SK-N-SH (cell line): ENCODE results near the gene FYCO1. TPM values are rescaled to one million over a fixed set of nuclear protein-coding genes. Genes with fewer than 3 reads are reported as not detected.

Experiments
- CTCF ChIA-PET: fragments of 300-600, 350-600 bp; formaldehyde crosslinking; extraction: SDS; loops from one replicate; lab custom pipeline; 2021; lab: Yijun Ruan, JAX
- POLR2A ChIA-PET: fragments of 350-600 bp; sonication (Branson Sonifier 250); formaldehyde crosslinking; extraction: SDS; loops from one replicate; lab custom pipeline; 2020; ENCODE audit warnings: antibody characterized with exemption, inconsistent platforms; lab: Yijun Ruan, JAX
- DNase-seq: peaks from one replicate; pipeline ENCODE4 v3.0.0; 2012
- H2AFZ ChIP-seq: fragments of 200-600 bp; sonication (generic); 2 replicates; pipeline ENCODE4 v1.8.1; 2016; ENCODE audit warnings: antibody characterized with exemption, mild to moderate bottlenecking, low read depth
- H3F3A ChIP-seq: fragments of 200-600 bp; sonication (generic); replicated peaks from 2 replicates; pipeline ENCODE3; 2016; ENCODE audit warnings: antibody characterized with exemption, mild to moderate bottlenecking; ENCODE audit not compliant: insufficient read depth
- H3K27ac ChIP-seq, 2 experiments: fragments of 200-500 bp in 1 of 2; fragments of 200-600 bp in 1 of 2; sonication (Bioruptor generic) in 1 of 2; sonication (generic), shearing (Covaris generic) in 1 of 2; 2 replicates each; pipeline versions ENCODE4 v1.5.1 to v1.6.1; 2014 to 2016; ENCODE audit warnings: low read depth in 2 of 2, inconsistent platforms in 1 of 2, low read length in 1 of 2, mild to moderate bottlenecking in 1 of 2, mixed read lengths in 1 of 2
- H3K27me3 ChIP-seq: fragments of 200-600 bp; sonication (generic), shearing (Covaris generic); 2 replicates; pipeline ENCODE4 v1.6.1; 2016; ENCODE audit warnings: mixed run types; ENCODE audit not compliant: insufficient read depth
- H3K36me3 ChIP-seq, 2 experiments: fragments of 200-500 bp in 1 of 2; fragments of 200-600 bp in 1 of 2; sonication (Bioruptor generic) in 1 of 2; sonication (generic) in 1 of 2; replicated peaks in 1 of 2; 2 replicates each; pipeline versions ENCODE3 to v1.5.1; 2014 to 2016; ENCODE audit warnings: low read length in 1 of 2, mild to moderate bottlenecking in 1 of 2; ENCODE audit not compliant: insufficient read depth in 2 of 2, control insufficient read depth in 1 of 2
- H3K4me1 ChIP-seq, 2 experiments: fragments of 200-500 bp in 1 of 2; fragments of 200-600 bp in 1 of 2; sonication (Bioruptor generic) in 1 of 2; sonication (generic), shearing (Covaris generic) in 1 of 2; 2 replicates each; pipeline versions ENCODE4 v1.5.1 to v1.6.1; 2014 to 2016; ENCODE audit warnings: low read depth in 1 of 2, low read length in 1 of 2, mixed run types in 1 of 2; ENCODE audit not compliant: insufficient read depth in 2 of 2, control insufficient read depth in 1 of 2
- H3K4me2 ChIP-seq: fragments of 200-600 bp; sonication (generic), shearing (Covaris generic); 2 replicates; pipeline ENCODE4 v1.6.1; 2017; ENCODE audit warnings: mixed run types
- H3K4me3 ChIP-seq, 2 experiments: fragments of 200-500 bp in 1 of 2; fragments of 200-600 bp in 1 of 2; sonication (Bioruptor generic) in 1 of 2; sonication (generic), shearing (Covaris generic) in 1 of 2; 2 replicates each; pipeline versions ENCODE4 v1.5.1 to v1.8.1; 2014 to 2016; ENCODE audit warnings: low read depth in 2 of 2, inconsistent platforms in 1 of 2, low read length in 1 of 2, mild to moderate bottlenecking in 1 of 2, mixed read lengths in 1 of 2, moderate library complexity in 1 of 2
- H3K79me2 ChIP-seq: fragments of 200-600 bp; sonication (generic); 2 replicates; pipeline ENCODE4 v1.8.1; 2017; ENCODE audit warnings: mild to moderate bottlenecking; ENCODE audit not compliant: insufficient read depth
- H3K9ac ChIP-seq: fragments of 200-600 bp; sonication (generic); 2 replicates; pipeline ENCODE4 v1.6.1; 2017; ENCODE audit warnings: mixed run types
- H3K9me2 ChIP-seq: fragments of 200-600 bp; sonication (generic); 2 replicates; pipeline ENCODE4 v1.6.1; 2017; ENCODE audit warnings: mixed run types
- H3K9me3 ChIP-seq: fragments of 200-600 bp; sonication (generic); 2 replicates; pipeline ENCODE4 v1.6.1; 2017; ENCODE audit warnings: mixed run types, mild to moderate bottlenecking, moderate library complexity
- H4K20me1 ChIP-seq: fragments of 200-600 bp; sonication (generic); 2 replicates; pipeline ENCODE4 v1.6.1; 2017; ENCODE audit warnings: mild to moderate bottlenecking, mixed run types; ENCODE audit not compliant: insufficient read depth
- CHD2 ChIP-seq: fragments of 150-350 bp; IDR thresholded peaks from 2 replicates; pipeline ENCODE4 v1.6.1; 2018; ENCODE audit warnings: low read length; ENCODE audit not compliant: partially characterized antibody
- ELF1 ChIP-seq: IDR thresholded peaks from 2 replicates; pipeline ENCODE4 v1.4.0; 2012
- EP300 ChIP-seq, 2 experiments: IDR thresholded peaks; 2 replicates each; pipeline versions ENCODE4 v1.4.0 to v1.6.1; 2012; ENCODE audit warnings: borderline replicate concordance in 1 of 2, low read depth in 1 of 2, low read length in 1 of 2
- IRF3 ChIP-seq: fragments of 150-350 bp; IDR thresholded peaks from 2 replicates; pipeline ENCODE4 v1.6.1; 2016; ENCODE audit warnings: mild to moderate bottlenecking, low read depth, low read length
- MEF2A ChIP-seq: IDR thresholded peaks from 2 replicates; pipeline ENCODE4 v1.4.0; 2012; ENCODE audit warnings: low read depth, borderline replicate concordance
- NFIC ChIP-seq: IDR thresholded peaks from 2 replicates; pipeline ENCODE4 v1.4.0; 2012; ENCODE audit warnings: borderline replicate concordance
- NRF1 ChIP-seq: IDR thresholded peaks from 2 replicates; pipeline ENCODE4 v1.6.1; 2012; ENCODE audit warnings: low read depth, mild to moderate bottlenecking, low read length
- RAD21 ChIP-seq: IDR thresholded peaks from 2 replicates; pipeline ENCODE4 v1.6.1; 2012; ENCODE audit warnings: mild to moderate bottlenecking, low read length
- REST ChIP-seq: IDR thresholded peaks from 2 replicates; pipeline ENCODE4 v1.6.1; 2012; ENCODE audit warnings: mild to moderate bottlenecking, low read depth, low read length, moderate library complexity
- RFX5 ChIP-seq: IDR thresholded peaks from 2 replicates; pipeline ENCODE4 v1.6.1; 2012; ENCODE audit warnings: mild to moderate bottlenecking, improper control_type of control experiment, low read length
- TAF1 ChIP-seq: IDR thresholded peaks from 2 replicates; pipeline ENCODE4 v1.6.1; 2012; ENCODE audit warnings: low read depth, mild to moderate bottlenecking, low read length, moderate library complexity, borderline replicate concordance
- TCF12 ChIP-seq: IDR thresholded peaks from 2 replicates; pipeline ENCODE4 v1.4.0; 2012
- TEAD4 ChIP-seq: IDR thresholded peaks from 2 replicates; pipeline ENCODE4 v1.4.0; 2012; ENCODE audit warnings: mild to moderate bottlenecking, borderline replicate concordance; ENCODE audit not compliant: insufficient read depth
- USF1 ChIP-seq: IDR thresholded peaks from 2 replicates; pipeline ENCODE4 v1.4.0; 2012; ENCODE audit warnings: low read depth, borderline replicate concordance
- WGBS: methylation state at CpG from one replicate; pipeline ENCODE4 v1.1.6; 2017; ENCODE audit warnings: low lambda C conversion rate; 5-methylcytosine and 5-hydroxymethylcytosine counted together
- polyA plus RNA-seq, 3 experiments: library from polyadenylated mRNA; depleted of rRNA; stranded (reverse); fragments of >200 nt; gene quantifications; 2 replicates each; pipeline ENCODE4 v1.2.3, GENCODE V29; 2012

Gene FYCO1
- polyA plus RNA-seq, 1 of the 3 experiments (the other 2 are of a cell fraction): 5.5 TPM

- no peak overlapping the region for H3K4me3 ChIP-seq
- H4K20me1 ChIP-seq: no peaks in the 10 kb centered on the region
- H3K9me3 ChIP-seq: no peaks in the 10 kb centered on the region
- 19% methylated on average over 7 of the region's 7 CpGs for WGBS
- no peak overlapping the region for H3K9ac ChIP-seq
- no peaks in the 10 kb centered on the region for H3F3A ChIP-seq
- H3K4me1 ChIP-seq: no peaks in the 10 kb centered on the region
- TF ChIP-seq RFX5 (no peak), ELF1 (no peak), TEAD4 (no peak), EP300 (IDR thresholded peaks at IDR 0.05; ENCODE audit: borderline replicate concordance in 1 of 2, low read depth in 1 of 2, low read length in 1 of 2) (no peak), TAF1 (no peak), REST (no peak), RAD21 (no peak), TCF12 (no peak), IRF3 (no peak), MEF2A (no peak), CHD2 (no peak), NRF1 (no peak)
- H2AFZ ChIP-seq: no peak overlapping the region
- CTCF ChIA-PET: interaction anchor here (1.8 kb wide), 1 partner anchor 14 kb away, joined by 3 read pairs; the partner anchor contains the start of gene XCR1
- no peak overlapping the region for H3K27ac ChIP-seq
- H3K27me3 ChIP-seq: peaks cover 31% of the 10 kb centered on the region; the same call in 1 of the 2 replicates
- no peaks in the 10 kb centered on the region for H3K9me2 ChIP-seq
- H3K4me2 ChIP-seq: no peak overlapping the region
- DNase-seq: no peak
- H3K79me2 ChIP-seq: no peaks in the 10 kb centered on the region
- POLR2A ChIA-PET: no interaction called here
- no peaks in the 10 kb centered on the region for H3K36me3 ChIP-seq
These were observed 17.9 kb upstream of the FYCO1 start for GRCh38 chr3:46013316-46014094.

GRCh38 chr3:46012246-46012645 is 16.6 kb upstream of the FYCO1 start:
- Histone ChIP-seq H3K4me3 (no peak overlapping the region), H3F3A (no peaks in the 10 kb centered on the region), H3K9me2 (no peaks in the 10 kb centered on the region), H3K36me3 (no peaks in the 10 kb centered on the region), H3K4me1 (no peaks in the 10 kb centered on the region), H3K9ac (no peak overlapping the region), H3K79me2 (no peaks in the 10 kb centered on the region), H4K20me1 (no peaks in the 10 kb centered on the region), H3K9me3 (no peaks in the 10 kb centered on the region), H3K27ac (no peak overlapping the region), H3K27me3 (peaks cover 31% of the 10 kb centered on the region; the same call in 1 of the 2 replicates), H3K4me2 (no peak overlapping the region), H2AFZ (no peak overlapping the region)
- POLR2A ChIA-PET: no interaction called here
- DNase-seq: no peak
- no peak for TF ChIP-seq ELF1
- no peak for TF ChIP-seq USF1
- no peak for TF ChIP-seq RFX5
- no peak for TF ChIP-seq NFIC
- TF ChIP-seq TCF12: no peak
- CTCF ChIA-PET: interaction anchor here (1.8 kb wide), 1 partner anchor 15 kb away, joined by 3 read pairs; the partner anchor contains the start of gene XCR1
- 57% methylated on average over 4 of the region's 4 CpGs for WGBS
